Erythroblast (primary cell): ENCODE measurements around the gene TACSTD2.

ENCODE experiments used
- GATA1 ChIP-seq: IDR thresholded peaks from 2 replicates; pipeline ENCODE4 v1.6.1; 2011; ENCODE audit warnings: low read depth, mild to moderate bottlenecking, control low read depth, low read length, moderate library complexity
- POLR2A ChIP-seq: IDR thresholded peaks from 2 replicates; pipeline ENCODE4 v1.6.1; 2011; ENCODE audit warnings: mild to moderate bottlenecking, low read length

DNA sequence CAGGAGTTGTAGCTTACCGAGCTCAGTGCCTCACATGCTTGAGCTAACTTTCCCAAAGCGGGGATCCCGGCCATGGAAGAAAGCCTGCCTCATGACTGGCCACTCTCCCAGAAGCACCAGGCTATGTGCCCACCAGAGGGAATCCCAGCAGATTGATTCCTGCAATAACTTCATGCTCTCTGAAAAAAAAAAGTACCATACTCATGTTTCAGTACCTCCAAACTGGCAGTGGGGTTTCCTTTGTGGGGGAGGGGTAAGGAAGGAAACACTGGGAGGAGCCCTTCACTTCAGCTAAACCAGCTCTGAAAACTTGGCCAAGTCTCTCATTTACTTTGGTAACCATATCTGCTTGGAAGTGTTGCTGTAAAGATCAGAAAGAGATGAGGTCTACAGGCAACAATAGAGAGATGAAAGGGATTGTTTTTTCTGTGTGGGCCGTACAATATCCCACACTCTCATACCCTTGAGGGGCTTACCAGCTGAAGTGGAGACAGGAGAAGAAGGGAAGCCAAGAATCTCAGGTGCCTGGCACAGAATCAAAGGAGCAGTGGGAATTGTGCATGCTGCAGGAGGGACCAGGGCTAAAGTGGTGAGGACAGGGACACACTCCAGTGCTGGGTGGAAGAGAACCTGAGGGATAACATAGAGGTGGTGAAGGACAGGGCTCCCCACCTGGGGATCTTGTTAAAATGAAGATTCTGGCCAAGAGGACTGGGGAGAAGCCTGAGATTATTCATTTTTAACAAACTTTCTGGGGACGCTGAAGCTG is 42.4 kb upstream of the TACSTD2 start:
- TF ChIP-seq POLR2A (no peak), GATA1 (no peak)
